ENCODE data around the gene CTTN. TPM values are rescaled to one million over a fixed set of nuclear protein-coding genes. Genes with fewer than 3 reads are reported as not detected.

The CTTN gene
- total RNA-seq, 1 donor from 2014 or later, result 458 TPM

- H3K27ac Mint-ChIP-seq (ENCODE audit: unreplicated experiment), result no peak overlapping the region
Measured at GRCh38 chr11:70378506-70379134, 19.7 kb upstream of the CTTN start.

DNA sequence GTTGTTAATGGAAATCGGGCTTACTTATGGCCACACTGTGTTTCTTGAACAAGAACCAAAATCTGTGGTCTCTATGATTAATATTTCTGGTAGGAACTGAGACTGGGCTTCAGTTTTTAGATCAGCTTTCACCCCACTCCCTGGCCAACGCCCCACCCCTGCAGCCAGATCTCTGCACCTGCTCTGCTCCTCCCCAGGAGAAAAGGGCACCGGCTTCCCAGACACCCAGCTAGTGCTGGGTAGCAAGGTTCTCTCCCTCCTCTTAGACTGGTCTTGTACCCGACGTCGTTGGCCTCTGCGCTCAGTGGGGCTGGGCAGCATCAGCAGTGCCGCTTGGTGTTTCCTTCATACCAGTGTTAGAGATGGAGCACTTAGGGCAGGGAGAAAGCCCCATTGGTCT lies 17.0 kb upstream of the CTTN start:
- peaks cover 3% of the 10 kb centered on the region for H3K4me1 Mint-ChIP-seq (ENCODE audit: unreplicated experiment)
- no peak for TF ChIP-seq CTCF (IDR thresholded peaks at IDR 0.05; ENCODE audit: unreplicated experiment)
- no peaks in the 10 kb centered on the region for H3K9me3 Mint-ChIP-seq (ENCODE audit: unreplicated experiment)
- no peak overlapping the region for H3K4me3 Mint-ChIP-seq (ENCODE audit: unreplicated experiment)
- peaks cover 5% of the 10 kb centered on the region for H3K27me3 Mint-ChIP-seq (ENCODE audit: unreplicated experiment)
- peaks cover 15% of the 10 kb centered on the region for H3K36me3 Mint-ChIP-seq (ENCODE audit: low read depth, unreplicated experiment)
- no peak for DNase-seq (ENCODE audit: low spot score)
- H3K27ac Mint-ChIP-seq (ENCODE audit: unreplicated experiment), result no peak overlapping the region

More at GRCh38 chr11:70378506-70379134, 19.7 kb upstream of the CTTN start:
- Mint-ChIP-seq H3K4me3 (ENCODE audit: unreplicated experiment) (no peak overlapping the region), H3K27me3 (ENCODE audit: unreplicated experiment) (peaks cover under 1% of the 10 kb centered on the region), H3K9me3 (ENCODE audit: unreplicated experiment) (no peaks in the 10 kb centered on the region), H3K4me1 (ENCODE audit: unreplicated experiment) (no peaks in the 10 kb centered on the region), H3K36me3 (ENCODE audit: low read depth, unreplicated experiment) (peaks cover 8% of the 10 kb centered on the region)
- DNase-seq (ENCODE audit: low spot score), result no peak
- no peak for TF ChIP-seq CTCF (IDR thresholded peaks at IDR 0.05; ENCODE audit: unreplicated experiment)

DNA sequence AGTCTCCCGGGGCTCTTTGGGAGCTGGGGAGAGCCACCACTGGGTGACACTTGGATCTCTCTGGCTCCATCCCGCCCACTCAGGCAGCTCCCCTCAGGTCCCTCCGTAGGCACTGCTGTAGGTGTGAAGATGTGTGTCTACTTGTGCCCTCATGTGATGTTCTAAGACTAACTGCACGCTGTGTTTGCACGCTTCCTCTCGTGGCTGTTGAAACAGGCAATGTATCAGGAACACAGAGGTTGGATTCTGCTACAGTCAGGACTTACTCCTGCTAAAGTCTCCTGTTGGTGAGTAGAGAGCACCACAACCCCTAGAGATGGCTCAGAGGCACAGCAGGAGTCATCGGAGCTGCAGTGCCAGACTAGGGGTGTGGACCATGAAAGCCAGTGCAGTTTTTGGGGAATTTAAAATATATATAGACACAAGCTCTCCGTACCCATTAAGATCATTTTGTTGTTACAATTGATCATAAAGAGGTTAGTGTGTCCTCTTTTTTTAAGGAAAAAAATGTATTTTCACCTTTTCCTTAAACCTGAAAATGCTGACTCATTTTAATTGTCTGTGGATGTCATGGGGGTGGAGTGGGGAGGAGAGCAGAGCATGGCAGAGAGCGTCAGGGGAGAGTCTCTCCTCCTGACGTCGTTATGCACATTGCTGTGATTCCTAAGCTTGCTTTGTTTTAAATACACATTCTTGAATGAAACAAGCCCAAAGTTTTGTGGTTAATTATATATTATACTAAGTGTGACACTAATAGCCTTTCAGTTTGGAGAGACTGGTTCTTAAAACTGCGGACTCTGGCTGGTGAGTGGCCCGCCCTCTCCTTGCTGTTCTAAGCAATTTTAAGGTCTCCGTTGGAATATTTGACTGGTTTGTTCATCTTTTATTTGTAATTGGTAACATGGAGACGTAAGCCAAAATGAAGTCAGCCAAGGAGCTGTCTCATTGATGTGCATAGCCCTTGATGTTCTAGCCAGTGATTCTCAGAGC lies 16.2 kb upstream of the CTTN start:
- DNase-seq (ENCODE audit: low spot score), result no peak
- peaks cover 10% of the 10 kb centered on the region for H3K36me3 Mint-ChIP-seq (ENCODE audit: low read depth, unreplicated experiment)

DNA sequence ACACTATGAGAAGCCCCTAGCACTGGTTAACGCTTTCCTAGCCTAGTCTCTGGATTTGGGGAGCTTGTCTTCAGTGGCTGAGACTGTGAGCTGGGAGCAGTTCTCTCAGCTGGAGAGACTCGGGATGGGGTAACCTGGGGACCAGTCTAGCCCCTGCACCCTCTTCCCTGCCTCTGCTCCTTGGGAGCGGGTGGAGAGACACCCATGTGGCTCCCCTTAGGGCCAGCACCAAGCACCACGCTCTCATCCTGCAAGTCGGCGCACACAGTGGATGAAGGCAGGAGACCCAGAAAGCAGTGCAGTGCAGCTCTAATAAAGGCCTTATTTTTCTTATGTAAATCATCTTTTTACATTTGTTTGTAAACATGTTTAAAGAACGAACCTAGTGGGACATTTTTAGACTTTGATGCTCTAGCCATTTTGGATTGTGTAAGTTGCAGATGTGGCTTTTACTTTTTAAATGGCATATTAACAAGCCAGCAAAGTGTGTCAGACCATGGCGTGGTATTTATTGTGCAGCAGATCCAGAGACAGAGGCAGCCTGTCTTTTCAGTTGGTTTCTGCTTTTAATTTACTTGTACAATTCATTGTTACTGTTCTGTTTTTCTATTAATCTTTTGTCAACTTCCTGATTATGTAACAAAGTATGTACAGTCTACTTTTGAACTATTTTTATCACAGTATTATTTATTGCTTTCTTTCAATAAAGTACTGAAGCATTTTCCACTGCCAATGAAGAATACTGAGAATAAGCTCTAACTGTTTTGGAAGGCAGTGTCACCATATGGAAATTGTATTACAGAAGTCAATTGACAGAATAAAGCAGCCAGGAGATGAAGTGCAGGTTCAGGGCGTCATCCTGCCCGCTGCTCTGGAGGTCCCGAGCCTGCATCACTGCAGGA lies 14.4 kb upstream of the CTTN start:
- no peak overlapping the region for H3K27ac Mint-ChIP-seq (ENCODE audit: unreplicated experiment)
- peaks cover 3% of the 10 kb centered on the region for H3K4me1 Mint-ChIP-seq (ENCODE audit: unreplicated experiment)
- no peaks in the 10 kb centered on the region for H3K9me3 Mint-ChIP-seq (ENCODE audit: unreplicated experiment)
- H3K36me3 Mint-ChIP-seq (ENCODE audit: low read depth, unreplicated experiment), result peaks cover 11% of the 10 kb centered on the region
- no peak for DNase-seq (ENCODE audit: low spot score)
- H3K27me3 Mint-ChIP-seq (ENCODE audit: unreplicated experiment), result peaks cover 8% of the 10 kb centered on the region
- no peak overlapping the region for H3K4me3 Mint-ChIP-seq (ENCODE audit: unreplicated experiment)
- TF ChIP-seq CTCF (IDR thresholded peaks at IDR 0.05; ENCODE audit: unreplicated experiment), result no peak

More for the DNA sequence above, 16.2 kb upstream of the CTTN start:
- TF ChIP-seq CTCF (IDR thresholded peaks at IDR 0.05; ENCODE audit: unreplicated experiment), result no peak
- peaks cover 3% of the 10 kb centered on the region for H3K4me1 Mint-ChIP-seq (ENCODE audit: unreplicated experiment)
- H3K9me3 Mint-ChIP-seq (ENCODE audit: unreplicated experiment), result no peaks in the 10 kb centered on the region
- H3K27ac Mint-ChIP-seq (ENCODE audit: unreplicated experiment), result no peak overlapping the region
- H3K4me3 Mint-ChIP-seq (ENCODE audit: unreplicated experiment), result no peak overlapping the region
- peaks cover 5% of the 10 kb centered on the region for H3K27me3 Mint-ChIP-seq (ENCODE audit: unreplicated experiment)

All from endothelial cell (in vitro differentiated cells).